Neural cell (in vitro differentiated cells): Measurements from ENCODE around the gene LRP2. TPM values are rescaled to one million over a fixed set of nuclear protein-coding genes. Genes with fewer than 3 reads are reported as not detected.

Experiments used
- H2AFZ ChIP-seq: fragments of 200-600, 300-800 bp; sonication (generic), shearing (Covaris generic); 2 replicates; pipeline ENCODE4 v1.6.0; 2014; ENCODE audit warnings: low read depth, mild to moderate bottlenecking, antibody characterized with exemption, low read length, moderate library complexity
- H3F3A ChIP-seq: fragments of 200-600 bp; shearing (Covaris generic); 2 replicates; pipeline ENCODE4 v1.6.1; 2016; ENCODE audit warnings: mild to moderate bottlenecking, moderate library complexity, mixed read lengths, antibody characterized with exemption, low read length; ENCODE audit not compliant: insufficient read depth, poor library complexity, severe bottlenecking
- H3K27ac ChIP-seq: fragments of 200-600, 300-800 bp; sonication (generic), shearing (Covaris generic); 2 replicates; pipeline ENCODE4 v1.5.1; 2014; ENCODE audit warnings: mild to moderate bottlenecking, low read length, moderate library complexity
- H3K27me3 ChIP-seq: fragments of 300-800, 200-600 bp; sonication (generic), shearing (Covaris generic); 2 replicates; pipeline ENCODE4 v1.6.0; 2014; ENCODE audit warnings: mild to moderate bottlenecking, low read depth, low read length, moderate library complexity; ENCODE audit not compliant: insufficient read depth
- H3K36me3 ChIP-seq: fragments of 300-800, 200-600 bp; sonication (generic), shearing (Covaris generic); 2 replicates; pipeline ENCODE4 v1.5.1; 2014; ENCODE audit warnings: mild to moderate bottlenecking, antibody characterized with exemption, low read length, moderate library complexity; ENCODE audit not compliant: insufficient read depth
- H3K4me2 ChIP-seq: fragments of 300-800, 200-600 bp; sonication (generic), shearing (Covaris generic); 2 replicates; pipeline ENCODE4 v1.6.0; 2014; ENCODE audit warnings: mild to moderate bottlenecking, low read length
- H3K4me3 ChIP-seq: fragments of 300-800, 200-600 bp; sonication (generic), shearing (Covaris generic); 2 replicates; pipeline ENCODE4 v1.5.1; 2014; ENCODE audit warnings: mild to moderate bottlenecking, low read length, moderate library complexity
- H3K79me2 ChIP-seq: fragments of 200-600 bp; shearing (Covaris generic); replicated peaks from 2 replicates; pipeline ENCODE4 v1.6.0; 2014; ENCODE audit warnings: mild to moderate bottlenecking, low read length, moderate library complexity; ENCODE audit not compliant: insufficient read depth
- H3K9ac ChIP-seq: fragments of 300-800, 200-600 bp; sonication (generic), shearing (Covaris generic); 2 replicates; pipeline ENCODE4 v1.6.1; 2016; ENCODE audit warnings: mild to moderate bottlenecking, low read length, mixed read lengths
- H3K9me2 ChIP-seq: fragments of 200-600 bp; shearing (Covaris generic); 2 replicates; pipeline ENCODE4 v1.6.1; 2016; ENCODE audit warnings: mild to moderate bottlenecking, low read length, mixed read lengths; ENCODE audit not compliant: insufficient read depth
- H3K9me3 ChIP-seq: fragments of 200-600, 300-800 bp; sonication (generic), shearing (Covaris generic); 2 replicates; pipeline ENCODE4 v1.6.1; 2016; ENCODE audit warnings: mild to moderate bottlenecking, mixed run types, low read length, moderate library complexity, mixed read lengths
- H4K20me1 ChIP-seq: fragments of 200-600 bp; shearing (Covaris generic); 2 replicates; pipeline ENCODE4 v1.6.1; 2016; ENCODE audit warnings: mild to moderate bottlenecking, mixed run types; ENCODE audit not compliant: insufficient read depth
- CTCF ChIP-seq: fragments of 450-650 bp; IDR thresholded peaks from 2 replicates; pipeline ENCODE4 v1.5.1; 2014; ENCODE audit warnings: antibody characterized with exemption, mild to moderate bottlenecking, moderate library complexity; ENCODE audit not compliant: poor library complexity, severe bottlenecking
- EP300 ChIP-seq: fragments of 450-650 bp; conservative IDR thresholded peaks from 2 replicates; pipeline ENCODE4 v1.6.1; 2014; ENCODE audit warnings: antibody characterized with exemption, mild to moderate bottlenecking, moderate library complexity; ENCODE audit not compliant: poor library complexity, severe bottlenecking
- EZH2 ChIP-seq: fragments of 200-600, 300-800 bp; shearing (Covaris generic), sonication (generic); IDR thresholded peaks from 2 replicates; pipeline ENCODE4 v1.6.1; 2014; ENCODE audit warnings: antibody characterized with exemption, low read length, borderline replicate concordance, mild to moderate bottlenecking; ENCODE audit not compliant: insufficient read depth, poor library complexity, severe bottlenecking
- MXI1 ChIP-seq: fragments of 450-650 bp; conservative IDR thresholded peaks from 2 replicates; pipeline ENCODE4 v1.6.1; 2014; ENCODE audit warnings: antibody characterized with exemption, mild to moderate bottlenecking; ENCODE audit not compliant: poor library complexity, severe bottlenecking
- POLR2AphosphoS5 ChIP-seq: IDR thresholded peaks from 2 replicates; pipeline ENCODE4 v1.6.1; 2012
- RAD21 ChIP-seq: fragments of 450-650 bp; conservative IDR thresholded peaks from 2 replicates; pipeline ENCODE4 v1.6.1; 2014; ENCODE audit warnings: antibody characterized with exemption, mild to moderate bottlenecking, moderate library complexity
- REST ChIP-seq: IDR thresholded peaks from 2 replicates; pipeline ENCODE4 v1.6.1; 2012; ENCODE audit warnings: borderline replicate concordance
- SMC3 ChIP-seq: fragments of 450-650 bp; conservative IDR thresholded peaks from 2 replicates; pipeline ENCODE4 v1.6.1; 2014; ENCODE audit warnings: antibody characterized with exemption, mild to moderate bottlenecking, moderate library complexity; ENCODE audit not compliant: poor library complexity
- TAF1 ChIP-seq: IDR thresholded peaks from 2 replicates; pipeline ENCODE4 v1.6.1; 2012; ENCODE audit warnings: low read depth
- polyA plus RNA-seq: library from polyadenylated mRNA; depleted of rRNA; stranded (reverse); fragments of >200 nt; gene quantifications from 2 replicates; pipeline ENCODE4 v1.2.3, GENCODE V29; 2014

The LRP2 gene
- polyA plus RNA-seq, 1 donor from 2014 or later: 1.8 TPM

GRCh38 chr2:169164311-169164710, 198.0 kb downstream of the LRP2 start:
- Histone ChIP-seq H4K20me1 (no peaks in the 10 kb centered on the region), H3K9ac (no peak overlapping the region), H3K9me2 (no peaks in the 10 kb centered on the region), H3F3A (no peaks in the 10 kb centered on the region), H3K36me3 (no peaks in the 10 kb centered on the region), H3K4me3 (no peak overlapping the region), H3K9me3 (no peaks in the 10 kb centered on the region), H2AFZ (no peak overlapping the region), H3K4me2 (no peak overlapping the region), H3K27ac (no peak overlapping the region), H3K27me3 (no peaks in the 10 kb centered on the region), H3K79me2 (no peaks in the 10 kb centered on the region)
- no peak for TF ChIP-seq REST
- no peak for TF ChIP-seq EZH2
- TF ChIP-seq TAF1: no peak
- TF ChIP-seq RAD21: no peak
- no peak for TF ChIP-seq SMC3
- TF ChIP-seq EP300: no peak
- no peak for TF ChIP-seq POLR2AphosphoS5
- TF ChIP-seq MXI1: no peak
- TF ChIP-seq CTCF: no peak

DNA sequence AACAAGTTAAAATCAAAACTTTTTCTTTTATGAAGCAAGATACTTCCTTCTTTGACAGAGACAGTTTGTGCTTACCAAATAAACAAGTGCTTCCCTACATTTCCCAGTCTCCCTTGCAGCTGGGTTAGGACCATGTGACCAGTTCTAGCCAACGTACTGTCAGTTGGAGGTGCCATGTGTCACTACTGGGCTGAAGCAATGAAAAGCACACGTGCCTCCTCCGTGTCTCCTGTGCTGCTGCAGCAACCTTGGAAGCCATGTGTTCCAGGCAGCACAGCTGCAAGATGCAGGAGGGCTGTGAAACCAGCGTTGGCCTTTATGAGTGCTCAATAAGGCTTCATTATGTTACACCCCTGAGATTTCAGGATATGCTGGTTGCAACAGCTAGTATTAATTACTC, 199.7 kb downstream of the LRP2 start:
- Histone ChIP-seq H3K9ac (no peak overlapping the region), H3K4me3 (no peak overlapping the region), H3K9me3 (no peaks in the 10 kb centered on the region), H3K36me3 (no peaks in the 10 kb centered on the region), H3K4me2 (no peak overlapping the region), H3K27ac (no peak overlapping the region), H3K27me3 (no peaks in the 10 kb centered on the region), H3K9me2 (no peaks in the 10 kb centered on the region), H2AFZ (no peak overlapping the region), H3K79me2 (no peaks in the 10 kb centered on the region), H3F3A (no peaks in the 10 kb centered on the region), H4K20me1 (no peaks in the 10 kb centered on the region)
- TF ChIP-seq MXI1 (no peak), EP300 (no peak), RAD21 (no peak), TAF1 (no peak), POLR2AphosphoS5 (no peak), EZH2 (no peak), SMC3 (no peak), CTCF (no peak), REST (no peak)
